ENCODE results near the gene GUK1.

Gene GUK1

GRCh38 chr1:228112167-228112566 lies 27.9 kb upstream of the GUK1 start:
- peaks cover 7% of the 10 kb centered on the region for H3K4me1 ChIP-seq (ENCODE audit: control insufficient read depth, insufficient read depth, low read length, unreplicated experiment)
- H3K27me3 ChIP-seq (ENCODE audit: insufficient read depth, low read length) = no peaks in the 10 kb centered on the region
- no peak overlapping the region for H2AFZ ChIP-seq (ENCODE audit: low read length, unreplicated experiment)
- no peaks in the 10 kb centered on the region for H3K36me3 ChIP-seq (ENCODE audit: insufficient read depth, low read length)
- no peak overlapping the region for H3K27ac ChIP-seq (ENCODE audit: low read depth, low read length)
- H3K4me3 ChIP-seq (ENCODE audit: low read depth, low read length) = no peak overlapping the region
- H3K79me2 ChIP-seq (ENCODE audit: control insufficient read depth, insufficient read depth, low read length, unreplicated experiment) = peaks cover 11% of the 10 kb centered on the region

- Histone ChIP-seq H3K27me3 (ENCODE audit: insufficient read depth, low read length) (no peaks in the 10 kb centered on the region), H3K4me3 (ENCODE audit: low read depth, low read length) (no peak overlapping the region), H3K27ac (ENCODE audit: low read depth, low read length) (no peak overlapping the region), H2AFZ (ENCODE audit: low read length, unreplicated experiment) (no peak overlapping the region), H3K4me1 (ENCODE audit: control insufficient read depth, insufficient read depth, low read length, unreplicated experiment) (peaks cover 7% of the 10 kb centered on the region), H3K36me3 (ENCODE audit: insufficient read depth, low read length) (no peaks in the 10 kb centered on the region), H3K79me2 (ENCODE audit: control insufficient read depth, insufficient read depth, low read length, unreplicated experiment) (peaks cover 11% of the 10 kb centered on the region)
Measured at GRCh38 chr1:228112617-228113016, 27.5 kb upstream of the GUK1 start.

DNA sequence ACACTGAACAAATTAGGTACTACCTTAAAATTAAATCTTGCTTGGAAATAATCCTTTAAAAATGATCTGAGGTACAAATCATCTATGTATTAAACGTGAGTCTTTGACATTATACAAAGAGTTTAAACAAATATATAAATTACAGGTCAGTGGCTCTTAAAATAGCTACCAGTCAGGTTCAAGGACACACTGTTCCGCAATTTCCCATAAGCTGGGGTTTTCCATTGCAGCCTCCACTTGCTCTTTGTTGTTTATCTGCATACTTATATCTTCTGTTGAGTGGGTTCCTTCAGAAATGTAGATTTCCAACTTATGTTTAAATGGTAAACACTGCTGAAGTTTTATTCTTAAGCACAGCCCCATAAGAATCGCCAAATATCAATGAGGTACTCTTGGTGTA lies 25.3 kb upstream of the GUK1 start:
- H3K4me3 ChIP-seq (ENCODE audit: low read depth, low read length) = no peak overlapping the region
- H2AFZ ChIP-seq (ENCODE audit: low read length, unreplicated experiment) = no peak overlapping the region
- no peak overlapping the region for H3K27ac ChIP-seq (ENCODE audit: low read depth, low read length)
- no peaks in the 10 kb centered on the region for H3K79me2 ChIP-seq (ENCODE audit: control insufficient read depth, insufficient read depth, low read length, unreplicated experiment)
- H3K4me1 ChIP-seq (ENCODE audit: control insufficient read depth, insufficient read depth, low read length, unreplicated experiment) = no peaks in the 10 kb centered on the region
- H3K36me3 ChIP-seq (ENCODE audit: insufficient read depth, low read length) = no peaks in the 10 kb centered on the region
- no peaks in the 10 kb centered on the region for H3K27me3 ChIP-seq (ENCODE audit: insufficient read depth, low read length)

DNA sequence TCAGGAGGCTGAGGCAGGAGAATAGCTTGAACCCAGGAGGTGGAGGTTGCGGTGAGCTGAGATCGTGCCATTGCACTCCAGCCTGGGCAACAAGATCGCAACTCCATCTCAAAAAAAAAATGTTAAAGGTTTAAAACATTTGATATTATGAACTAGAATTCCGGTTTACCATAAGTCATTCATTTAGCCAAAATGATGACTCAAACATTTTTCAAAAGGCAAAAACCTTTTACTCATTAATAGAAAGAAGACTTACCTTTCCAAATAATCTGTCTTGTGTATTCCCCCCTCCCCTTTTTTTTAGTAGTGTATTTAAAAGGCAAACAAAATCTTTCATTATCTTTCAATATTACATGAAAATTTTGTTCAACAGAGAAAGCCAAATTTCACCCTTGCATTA lies 22.7 kb upstream of the GUK1 start:
- no peak overlapping the region for H3K4me3 ChIP-seq (ENCODE audit: low read depth, low read length)
- no peak overlapping the region for H2AFZ ChIP-seq (ENCODE audit: low read length, unreplicated experiment)
- no peaks in the 10 kb centered on the region for H3K79me2 ChIP-seq (ENCODE audit: control insufficient read depth, insufficient read depth, low read length, unreplicated experiment)
- peaks cover 2% of the 10 kb centered on the region; the same call in 1 of the 2 replicates for H3K27me3 ChIP-seq (ENCODE audit: insufficient read depth, low read length)
- no peak overlapping the region for H3K27ac ChIP-seq (ENCODE audit: low read depth, low read length)
- no peaks in the 10 kb centered on the region for H3K4me1 ChIP-seq (ENCODE audit: control insufficient read depth, insufficient read depth, low read length, unreplicated experiment)
- H3K36me3 ChIP-seq (ENCODE audit: insufficient read depth, low read length) = no peaks in the 10 kb centered on the region

- no peak overlapping the region for H3K27ac ChIP-seq (ENCODE audit: low read depth, low read length)
- no peaks in the 10 kb centered on the region for H3K4me1 ChIP-seq (ENCODE audit: control insufficient read depth, insufficient read depth, low read length, unreplicated experiment)
- H3K79me2 ChIP-seq (ENCODE audit: control insufficient read depth, insufficient read depth, low read length, unreplicated experiment) = no peaks in the 10 kb centered on the region
- H2AFZ ChIP-seq (ENCODE audit: low read length, unreplicated experiment) = no peak overlapping the region
- H3K4me3 ChIP-seq (ENCODE audit: low read depth, low read length) = no peak overlapping the region
- no peaks in the 10 kb centered on the region for H3K36me3 ChIP-seq (ENCODE audit: insufficient read depth, low read length)
- H3K27me3 ChIP-seq (ENCODE audit: insufficient read depth, low read length) = peaks cover 6% of the 10 kb centered on the region; the same call in 1 of the 2 replicates
Measured at GRCh38 chr1:228118040-228118439, 22.0 kb upstream of the GUK1 start.

DNA sequence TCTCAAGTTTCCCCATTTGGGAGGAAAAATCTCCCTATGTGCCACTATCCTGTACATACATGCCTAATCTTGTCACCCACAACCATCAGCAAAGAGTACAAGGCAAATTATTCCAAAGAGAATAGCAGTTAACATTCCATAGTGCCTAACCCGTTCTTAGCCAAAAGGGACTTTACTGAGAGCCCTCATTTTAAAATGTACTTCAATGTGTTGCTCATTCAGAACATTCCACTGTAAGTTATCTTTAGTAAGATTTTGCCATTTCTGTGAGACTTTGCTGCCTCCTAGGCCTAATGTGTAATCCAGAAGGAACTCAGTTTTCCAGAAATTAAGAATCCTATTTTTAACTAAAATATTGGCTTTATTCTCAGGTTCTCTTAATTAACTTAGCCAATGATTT lies 19.7 kb upstream of the GUK1 start:
- Histone ChIP-seq H3K36me3 (ENCODE audit: insufficient read depth, low read length) (no peaks in the 10 kb centered on the region), H3K4me3 (ENCODE audit: low read depth, low read length) (no peak overlapping the region), H2AFZ (ENCODE audit: low read length, unreplicated experiment) (no peak overlapping the region), H3K27me3 (ENCODE audit: insufficient read depth, low read length) (peaks cover 14% of the 10 kb centered on the region; the same call in 1 of the 2 replicates), H3K79me2 (ENCODE audit: control insufficient read depth, insufficient read depth, low read length, unreplicated experiment) (no peaks in the 10 kb centered on the region), H3K4me1 (ENCODE audit: control insufficient read depth, insufficient read depth, low read length, unreplicated experiment) (no peaks in the 10 kb centered on the region), H3K27ac (ENCODE audit: low read depth, low read length) (peak overlapping the region; percentile 29)

DNA sequence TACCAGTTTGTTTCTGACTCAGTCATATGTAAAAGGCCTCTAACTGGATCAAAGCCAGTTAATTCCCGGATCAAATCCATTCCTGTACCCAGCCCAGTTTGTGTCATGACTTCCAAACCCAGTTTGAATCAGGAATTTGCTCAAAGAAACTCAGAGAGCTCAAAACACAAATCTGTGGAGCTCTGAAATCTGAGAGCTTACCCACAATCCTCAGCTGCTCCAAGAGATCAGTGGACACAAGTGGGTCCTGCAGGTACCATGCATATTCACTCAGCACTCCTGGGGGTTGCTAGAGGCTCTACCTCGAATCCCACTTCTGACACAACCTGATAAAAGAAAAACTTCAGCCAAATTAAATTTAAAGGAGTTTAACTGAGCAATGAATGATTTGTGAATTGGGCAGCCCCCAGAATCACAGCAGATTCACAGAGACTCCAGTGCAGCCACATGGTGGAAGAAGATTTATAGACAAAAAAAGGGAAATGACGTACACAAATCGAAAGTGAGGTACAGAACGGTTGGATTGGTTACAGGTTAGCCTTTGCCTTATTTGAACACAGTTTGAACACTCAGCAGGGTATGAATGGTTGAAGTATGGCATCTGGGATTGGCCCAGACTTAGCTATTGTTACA lies 19.1 kb upstream of the GUK1 start:
- Histone ChIP-seq H2AFZ (ENCODE audit: low read length, unreplicated experiment) (no peak overlapping the region), H3K4me1 (ENCODE audit: control insufficient read depth, insufficient read depth, low read length, unreplicated experiment) (no peaks in the 10 kb centered on the region), H3K27me3 (ENCODE audit: insufficient read depth, low read length) (peaks cover 14% of the 10 kb centered on the region; the same call in 1 of the 2 replicates), H3K27ac (ENCODE audit: low read depth, low read length) (peak overlapping the region; percentile 29; the same call in 1 of the 2 replicates), H3K79me2 (ENCODE audit: control insufficient read depth, insufficient read depth, low read length, unreplicated experiment) (no peaks in the 10 kb centered on the region), H3K4me3 (ENCODE audit: low read depth, low read length) (no peak overlapping the region), H3K36me3 (ENCODE audit: insufficient read depth, low read length) (no peaks in the 10 kb centered on the region)

DNA sequence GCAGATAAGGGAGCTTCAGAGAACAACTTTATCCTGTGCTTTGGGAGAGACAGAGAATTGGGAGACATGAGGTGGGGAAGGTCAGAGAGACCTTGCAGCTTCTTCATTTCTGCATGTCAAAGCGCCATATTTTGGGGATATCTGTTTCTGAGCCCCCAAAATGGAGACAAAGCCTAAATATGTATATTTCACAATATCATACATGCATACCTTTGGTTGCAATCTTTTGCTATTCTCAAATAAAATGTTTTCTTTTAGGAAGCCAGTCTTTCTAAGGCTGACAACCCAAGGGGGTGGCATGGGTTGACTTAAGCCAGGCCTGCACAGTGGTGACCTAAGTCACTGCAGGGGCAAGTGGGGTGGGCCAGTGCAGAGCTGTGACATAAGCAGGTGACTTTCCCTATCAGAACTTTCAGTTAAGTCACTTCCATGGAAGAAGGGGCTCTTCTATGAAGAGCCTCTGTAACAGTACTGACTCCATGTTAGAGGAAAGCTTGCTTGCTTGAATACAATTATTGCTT lies 17.1 kb upstream of the GUK1 start:
- Histone ChIP-seq H3K4me1 (ENCODE audit: control insufficient read depth, insufficient read depth, low read length, unreplicated experiment) (no peaks in the 10 kb centered on the region), H2AFZ (ENCODE audit: low read length, unreplicated experiment) (no peak overlapping the region), H3K27ac (ENCODE audit: low read depth, low read length) (no peak overlapping the region), H3K36me3 (ENCODE audit: insufficient read depth, low read length) (no peaks in the 10 kb centered on the region), H3K27me3 (ENCODE audit: insufficient read depth, low read length) (peaks cover 14% of the 10 kb centered on the region; the same call in 1 of the 2 replicates), H3K79me2 (ENCODE audit: control insufficient read depth, insufficient read depth, low read length, unreplicated experiment) (no peaks in the 10 kb centered on the region), H3K4me3 (ENCODE audit: low read depth, low read length) (no peak overlapping the region)

- Histone ChIP-seq H3K4me1 (ENCODE audit: control insufficient read depth, insufficient read depth, low read length, unreplicated experiment) (no peaks in the 10 kb centered on the region), H3K27me3 (ENCODE audit: insufficient read depth, low read length) (peaks cover 14% of the 10 kb centered on the region; the same call in 1 of the 2 replicates), H3K79me2 (ENCODE audit: control insufficient read depth, insufficient read depth, low read length, unreplicated experiment) (no peaks in the 10 kb centered on the region), H3K36me3 (ENCODE audit: insufficient read depth, low read length) (no peaks in the 10 kb centered on the region), H3K27ac (ENCODE audit: low read depth, low read length) (no peak overlapping the region), H3K4me3 (ENCODE audit: low read depth, low read length) (no peak overlapping the region), H2AFZ (ENCODE audit: low read length, unreplicated experiment) (no peak overlapping the region)
Measured at GRCh38 chr1:228123505-228123904, 16.6 kb upstream of the GUK1 start.

- Histone ChIP-seq H3K79me2 (ENCODE audit: control insufficient read depth, insufficient read depth, low read length, unreplicated experiment) (no peaks in the 10 kb centered on the region), H3K4me1 (ENCODE audit: control insufficient read depth, insufficient read depth, low read length, unreplicated experiment) (no peaks in the 10 kb centered on the region), H3K27me3 (ENCODE audit: insufficient read depth, low read length) (peaks cover 14% of the 10 kb centered on the region; the same call in 1 of the 2 replicates), H3K36me3 (ENCODE audit: insufficient read depth, low read length) (no peaks in the 10 kb centered on the region), H3K27ac (ENCODE audit: low read depth, low read length) (no peak overlapping the region), H2AFZ (ENCODE audit: low read length, unreplicated experiment) (no peak overlapping the region), H3K4me3 (ENCODE audit: low read depth, low read length) (no peak overlapping the region)
Measured at GRCh38 chr1:228125185-228125584, 14.9 kb upstream of the GUK1 start.

- peaks cover 34% of the 10 kb centered on the region for H3K27me3 ChIP-seq (ENCODE audit: insufficient read depth, low read length)
- H3K79me2 ChIP-seq (ENCODE audit: control insufficient read depth, insufficient read depth, low read length, unreplicated experiment) = no peaks in the 10 kb centered on the region
- no peaks in the 10 kb centered on the region for H3K36me3 ChIP-seq (ENCODE audit: insufficient read depth, low read length)
- H3K4me3 ChIP-seq (ENCODE audit: low read depth, low read length) = no peak overlapping the region
- no peaks in the 10 kb centered on the region for H3K4me1 ChIP-seq (ENCODE audit: control insufficient read depth, insufficient read depth, low read length, unreplicated experiment)
- no peak overlapping the region for H3K27ac ChIP-seq (ENCODE audit: low read depth, low read length)
- H2AFZ ChIP-seq (ENCODE audit: low read length, unreplicated experiment) = no peak overlapping the region
Measured at GRCh38 chr1:228131766-228132165, 8.3 kb upstream of the GUK1 start.

Measured in ACC112 (cell line).